SK-N-SH treated with all-trans-retinoic acid at 6 μM for 48 hours (cell line): Measurements from ENCODE around the gene ZSWIM5.
A peak's percentile ranks its signal among the peaks of the same experiment; 100 is the strongest.

Source experiments
- ATAC-seq: fragments of 200-7000 bp; cut with Tn5 transposase; 3 replicates; pipeline ENCODE4 v1.9.1; 2020; ENCODE audit warnings: mild to moderate bottlenecking, moderate library complexity
- ARNTL ChIP-seq: fragments of 450-650 bp; formaldehyde crosslinking; IDR thresholded peaks from 2 replicates; pipeline ENCODE4 v1.5.0; 2020; ENCODE audit warnings: low read depth, mild to moderate bottlenecking, moderate library complexity, borderline replicate concordance
- BACH2 ChIP-seq: fragments of 250-450 bp; sonication (Bioruptor Pico); IDR thresholded peaks from 2 replicates; pipeline ENCODE4 v1.9.0; 2021; ENCODE audit warnings: mild to moderate bottlenecking, borderline replicate concordance
- CREB5 ChIP-seq: fragments of 250-450 bp; sonication (Bioruptor Pico); IDR thresholded peaks from 2 replicates; pipeline ENCODE4 v1.5.1; 2020; ENCODE audit warnings: low read depth, mild to moderate bottlenecking, moderate library complexity
- CSDC2 ChIP-seq: fragments of 250-450 bp; sonication (Bioruptor Pico); IDR thresholded peaks from 2 replicates; pipeline ENCODE4 v1.5.0; 2020; ENCODE audit warnings: mild to moderate bottlenecking, moderate library complexity
- CSRNP3 ChIP-seq: fragments of 250-450 bp; sonication (Bioruptor Pico); IDR thresholded peaks from 2 replicates; pipeline ENCODE4 v1.5.1; 2021; ENCODE audit warnings: mild to moderate bottlenecking, moderate library complexity
- ESRRG ChIP-seq: fragments of 250-450 bp; sonication (Bioruptor Pico); IDR thresholded peaks from 2 replicates; pipeline ENCODE4 v1.6.1; 2021; ENCODE audit warnings: mild to moderate bottlenecking
- ISL1 ChIP-seq: fragments of 250-450 bp; sonication (Bioruptor Pico); IDR thresholded peaks from 2 replicates; pipeline ENCODE4 v2.1.2; 2022; ENCODE audit warnings: mild to moderate bottlenecking, moderate library complexity
- OSR1 ChIP-seq: fragments of 250-450 bp; sonication (Bioruptor Pico); IDR thresholded peaks from 2 replicates; pipeline ENCODE4 v1.8.0; 2022; ENCODE audit warnings: moderate library complexity, mild to moderate bottlenecking, inconsistent platforms
- PPARA ChIP-seq: fragments of 250-450 bp; sonication (Bioruptor Pico); IDR thresholded peaks from 2 replicates; pipeline ENCODE4 v1.5.0; 2020; ENCODE audit warnings: mild to moderate bottlenecking, borderline replicate concordance
- RARB ChIP-seq: fragments of 250-450 bp; sonication (Bioruptor Pico); IDR thresholded peaks from 2 replicates; pipeline ENCODE4 v1.8.0; 2021; ENCODE audit warnings: mild to moderate bottlenecking, moderate library complexity
- SNAI2 ChIP-seq: fragments of 250-450 bp; sonication (Bioruptor Pico); IDR thresholded peaks from 2 replicates; pipeline ENCODE4 v1.5.0; 2020; ENCODE audit warnings: mild to moderate bottlenecking, moderate library complexity
- TCF4 ChIP-seq: fragments of 250-450 bp; sonication (Bioruptor Pico); IDR thresholded peaks from 2 replicates; pipeline ENCODE4 v1.8.0; 2021; ENCODE audit warnings: mild to moderate bottlenecking, moderate library complexity, borderline replicate concordance
- TOX ChIP-seq: fragments of 250-450 bp; sonication (Bioruptor Pico); IDR thresholded peaks from 2 replicates; pipeline ENCODE4 v1.8.0; 2021; ENCODE audit warnings: mild to moderate bottlenecking, moderate library complexity, borderline replicate concordance
- ZFP3 ChIP-seq: fragments of 250-450 bp; sonication (Bioruptor Pico); IDR thresholded peaks from 2 replicates; pipeline ENCODE4 v1.5.0; 2020; ENCODE audit warnings: mild to moderate bottlenecking, moderate library complexity
- ZFP30 ChIP-seq: fragments of 450-650 bp; formaldehyde crosslinking; IDR thresholded peaks from 2 replicates; pipeline ENCODE4 v1.5.0; 2022; ENCODE audit warnings: mild to moderate bottlenecking, moderate library complexity
- ZNF565 ChIP-seq: fragments of 450-650 bp; formaldehyde crosslinking; conservative IDR thresholded peaks from 2 replicates; pipeline ENCODE4 v1.5.0; 2020; ENCODE audit warnings: low read depth, mild to moderate bottlenecking, moderate library complexity
- ZNF70 ChIP-seq: fragments of 450-650 bp; formaldehyde crosslinking; IDR thresholded peaks from 2 replicates; pipeline ENCODE4 v1.5.0; 2020; ENCODE audit warnings: mild to moderate bottlenecking, moderate library complexity
- ZNF8 ChIP-seq: fragments of 450-650 bp; formaldehyde crosslinking; IDR thresholded peaks from 2 replicates; pipeline ENCODE4 v1.5.0; 2020; ENCODE audit warnings: mild to moderate bottlenecking, moderate library complexity
- TF ChIP-seq, protein P1 (sequence below): fragments of 250-450 bp; sonication (Bioruptor Pico); IDR thresholded peaks from 2 replicates; pipeline ENCODE4 v1.8.0; 2021; ENCODE audit warnings: low read depth, mild to moderate bottlenecking, moderate library complexity, borderline replicate concordance
- TF ChIP-seq, protein P2 (sequence below): fragments of 250-450 bp; sonication (Bioruptor Pico); IDR thresholded peaks from 2 replicates; pipeline ENCODE4 v1.8.0; 2020; ENCODE audit warnings: mild to moderate bottlenecking, moderate library complexity, borderline replicate concordance

ZSWIM5 gene

DNA sequence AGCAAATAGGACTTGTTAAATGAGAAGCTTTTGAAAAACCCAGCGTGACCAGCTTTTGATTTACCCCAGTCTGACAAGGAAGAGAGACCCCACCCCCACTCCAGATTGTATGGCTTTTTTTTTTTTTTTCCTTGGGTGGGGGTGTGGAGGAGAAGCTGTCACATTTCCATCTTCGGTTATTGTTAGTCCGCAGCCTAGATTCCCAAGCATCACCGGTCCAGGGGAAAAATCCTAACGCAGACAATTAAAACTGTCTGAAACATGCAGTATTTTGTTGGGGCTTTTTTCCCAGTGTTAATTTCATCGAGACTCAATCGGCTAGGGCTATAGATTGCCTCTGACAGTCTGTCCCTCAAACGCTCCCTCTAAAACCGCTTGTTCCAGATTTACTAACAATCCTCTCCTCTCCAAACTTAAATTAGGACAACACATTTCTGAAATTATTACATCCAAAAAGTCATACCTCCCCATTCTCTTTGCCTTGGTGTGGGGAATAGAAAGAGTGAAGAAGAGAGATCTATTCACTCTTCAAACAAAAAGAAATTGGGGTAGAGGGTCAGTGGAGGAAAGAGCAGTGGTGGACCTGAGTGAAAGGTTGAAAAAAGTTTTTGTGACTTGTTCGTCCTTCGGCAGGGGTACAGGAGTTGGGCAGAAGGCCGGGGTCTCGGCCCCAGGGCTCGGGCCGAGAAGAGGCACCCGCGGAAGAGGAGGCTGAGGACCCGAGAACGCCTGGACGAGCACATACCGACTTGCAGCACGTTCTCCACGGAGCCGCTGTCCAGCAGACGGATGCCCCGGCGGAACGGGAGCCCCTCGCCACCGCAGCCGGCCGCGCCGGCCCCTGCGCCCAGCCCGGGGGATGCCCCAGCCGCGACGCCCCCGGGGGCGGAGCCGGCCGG lies 1.1 kb downstream of the ZSWIM5 start:
- peak; percentile 61 for ATAC-seq
- no peak for TF ChIP-seq PPARA (CRISPR knock-in tag)
- TF ChIP-seq TOX (CRISPR knock-in tag) = no peak
- TF ChIP-seq CREB5 = no peak
- TF ChIP-seq ISL1 (CRISPR knock-in tag) = no peak
- TF ChIP-seq ZNF70 (CRISPR knock-in tag) = no peak
- TF ChIP-seq OSR1 = no peak
- TF ChIP-seq CSRNP3 (CRISPR knock-in tag) = no peak
- TF ChIP-seq RARB (CRISPR knock-in tag) = no peak
- no peak for TF ChIP-seq ZFP30 (CRISPR knock-in tag)
- TF ChIP-seq ZNF565 (CRISPR knock-in tag) = no peak
- no peak for TF ChIP-seq ARNTL (CRISPR knock-in tag)
- TF ChIP-seq CSDC2 (CRISPR knock-in tag) = no peak
- no peak for TF ChIP-seq ZNF8
- TF ChIP-seq SNAI2 = no peak
- TF ChIP-seq BACH2 (CRISPR knock-in tag) = no peak
- TF ChIP-seq, all 23 proteins: peak for 0

GRCh38 chr1:45200906-45201500 lies 5.4 kb downstream of the ZSWIM5 start:
- no peak for ATAC-seq
- TF ChIP-seq ZFP3 (CRISPR knock-in tag) = no peak
- no peak for TF ChIP-seq ZFP30 (CRISPR knock-in tag)
- TF ChIP-seq ZNF565 (CRISPR knock-in tag) = no peak
- TF ChIP-seq CSRNP3 (CRISPR knock-in tag) = no peak
- TF ChIP-seq BACH2 (CRISPR knock-in tag) = no peak
- TF ChIP-seq CREB5 = no peak
- TF ChIP-seq ZNF8 = no peak
- no peak for TF ChIP-seq TCF4 (CRISPR knock-in tag)
- TF ChIP-seq TOX (CRISPR knock-in tag) = no peak
- no peak for TF ChIP-seq OSR1

DNA sequence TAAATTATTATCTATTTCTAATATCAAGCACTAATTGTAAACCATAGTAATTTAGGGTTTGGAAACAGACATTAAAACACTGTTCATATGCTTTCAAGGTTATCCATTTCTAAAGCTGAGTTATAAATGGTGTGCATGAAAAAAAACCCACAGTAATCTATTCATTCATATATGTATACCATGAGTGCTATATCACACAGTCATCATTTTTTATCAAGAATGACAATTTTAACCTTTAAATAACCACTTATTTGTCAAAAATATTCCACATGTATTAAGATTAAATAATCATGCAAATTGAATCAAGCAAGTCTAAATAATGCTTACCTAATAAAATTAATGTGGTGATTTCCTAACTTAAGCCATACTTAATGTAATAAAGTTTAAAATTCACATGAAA lies 6.0 kb downstream of the ZSWIM5 start:
- TF ChIP-seq ESRRG (no peak), BACH2 (CRISPR knock-in tag) (no peak), CREB5 (no peak)
- no peak for ATAC-seq

GRCh38 chr1:45198185-45198584 lies 8.2 kb downstream of the ZSWIM5 start:
- no peak for ATAC-seq
- no peak for TF ChIP-seq ESRRG
- no peak for TF ChIP-seq CREB5
- TF ChIP-seq ZNF565 (CRISPR knock-in tag) = no peak
- TF ChIP-seq SNAI2 = no peak
- TF ChIP-seq, protein P1, sequence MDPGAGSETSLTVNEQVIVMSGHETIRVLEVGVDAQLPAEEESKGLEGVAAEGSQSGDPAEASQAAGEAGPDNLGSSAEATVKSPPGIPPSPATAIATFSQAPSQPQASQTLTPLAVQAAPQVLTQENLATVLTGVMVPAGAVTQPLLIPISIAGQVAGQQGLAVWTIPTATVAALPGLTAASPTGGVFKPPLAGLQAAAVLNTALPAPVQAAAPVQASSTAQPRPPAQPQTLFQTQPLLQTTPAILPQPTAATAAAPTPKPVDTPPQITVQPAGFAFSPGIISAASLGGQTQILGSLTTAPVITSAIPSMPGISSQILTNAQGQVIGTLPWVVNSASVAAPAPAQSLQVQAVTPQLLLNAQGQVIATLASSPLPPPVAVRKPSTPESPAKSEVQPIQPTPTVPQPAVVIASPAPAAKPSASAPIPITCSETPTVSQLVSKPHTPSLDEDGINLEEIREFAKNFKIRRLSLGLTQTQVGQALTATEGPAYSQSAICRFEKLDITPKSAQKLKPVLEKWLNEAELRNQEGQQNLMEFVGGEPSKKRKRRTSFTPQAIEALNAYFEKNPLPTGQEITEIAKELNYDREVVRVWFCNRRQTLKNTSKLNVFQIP (CRISPR knock-in tag) = no peak
- no peak for TF ChIP-seq OSR1
- TF ChIP-seq CSDC2 (CRISPR knock-in tag) = no peak
- TF ChIP-seq ZNF8 = no peak
- no peak for TF ChIP-seq ISL1 (CRISPR knock-in tag)
- no peak for TF ChIP-seq ZNF70 (CRISPR knock-in tag)
- no peak for TF ChIP-seq PPARA (CRISPR knock-in tag)
- no peak for TF ChIP-seq TOX (CRISPR knock-in tag)
- TF ChIP-seq, protein P2, sequence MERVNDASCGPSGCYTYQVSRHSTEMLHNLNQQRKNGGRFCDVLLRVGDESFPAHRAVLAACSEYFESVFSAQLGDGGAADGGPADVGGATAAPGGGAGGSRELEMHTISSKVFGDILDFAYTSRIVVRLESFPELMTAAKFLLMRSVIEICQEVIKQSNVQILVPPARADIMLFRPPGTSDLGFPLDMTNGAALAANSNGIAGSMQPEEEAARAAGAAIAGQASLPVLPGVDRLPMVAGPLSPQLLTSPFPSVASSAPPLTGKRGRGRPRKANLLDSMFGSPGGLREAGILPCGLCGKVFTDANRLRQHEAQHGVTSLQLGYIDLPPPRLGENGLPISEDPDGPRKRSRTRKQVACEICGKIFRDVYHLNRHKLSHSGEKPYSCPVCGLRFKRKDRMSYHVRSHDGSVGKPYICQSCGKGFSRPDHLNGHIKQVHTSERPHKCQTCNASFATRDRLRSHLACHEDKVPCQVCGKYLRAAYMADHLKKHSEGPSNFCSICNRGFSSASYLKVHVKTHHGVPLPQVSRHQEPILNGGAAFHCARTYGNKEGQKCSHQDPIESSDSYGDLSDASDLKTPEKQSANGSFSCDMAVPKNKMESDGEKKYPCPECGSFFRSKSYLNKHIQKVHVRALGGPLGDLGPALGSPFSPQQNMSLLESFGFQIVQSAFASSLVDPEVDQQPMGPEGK (CRISPR knock-in tag) = no peak
- no peak for TF ChIP-seq RARB (CRISPR knock-in tag)
- no peak for TF ChIP-seq ZFP30 (CRISPR knock-in tag)
- no peak for TF ChIP-seq BACH2 (CRISPR knock-in tag)
